ENCODE data around the gene PCDHGB3.
"Not testable (repeated sequence)": the region's sequence is repeated elsewhere in the genome, so short reads cannot be mapped to it uniquely, and the experiment has no call there.

Gene PCDHGB3

DNA sequence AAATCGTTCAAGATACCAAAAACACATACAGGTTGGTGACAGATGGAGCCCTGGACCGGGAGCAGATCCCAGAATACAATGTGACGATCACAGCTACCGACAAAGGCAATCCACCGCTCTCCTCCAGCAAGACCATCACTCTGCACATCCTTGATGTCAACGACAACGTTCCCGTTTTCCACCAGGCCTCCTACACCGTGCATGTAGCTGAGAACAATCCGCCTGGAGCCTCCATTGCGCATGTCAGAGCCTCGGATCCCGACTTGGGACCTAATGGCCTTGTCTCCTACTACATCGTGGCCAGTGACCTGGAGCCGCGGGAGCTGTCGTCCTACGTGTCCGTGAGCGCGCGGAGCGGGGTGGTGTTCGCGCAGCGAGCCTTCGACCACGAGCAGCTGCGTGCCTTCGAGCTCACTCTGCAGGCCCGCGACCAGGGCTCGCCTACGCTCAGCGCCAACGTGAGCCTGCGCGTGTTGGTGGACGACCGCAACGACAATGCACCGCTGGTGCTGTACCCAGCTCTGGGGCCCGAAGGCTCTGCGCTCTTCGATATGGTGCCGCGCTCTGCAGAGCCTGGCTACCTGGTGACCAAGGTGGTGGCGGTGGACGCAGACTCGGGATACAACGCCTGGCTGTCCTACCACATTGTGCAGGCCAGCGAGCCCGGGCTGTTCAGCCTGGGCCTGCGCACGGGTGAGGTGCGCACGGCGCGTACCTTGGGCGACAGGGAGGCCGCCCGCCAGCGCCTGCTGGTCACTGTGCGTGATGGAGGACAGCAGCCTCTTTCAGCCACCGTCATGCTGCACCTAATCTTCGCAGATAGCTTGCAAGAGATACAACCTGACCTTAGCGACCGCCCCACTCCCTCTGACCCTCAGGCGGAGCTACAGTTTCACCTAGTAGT lies 1.8 kb downstream of the PCDHGB3 start:
- peak overlapping the region; percentile 81 for H3K27ac Mint-ChIP-seq
- DNase-seq: no peak
- peaks cover 22 to 24% of the 10 kb centered on the region in 2 donors for H3K9me3 Mint-ChIP-seq
- no peak for ATAC-seq (replicated peaks)
- H3K4me1 Mint-ChIP-seq: peaks cover 0 to 6% of the 10 kb centered on the region in 2 donors
- no peak overlapping the region for H3K4me3 Mint-ChIP-seq
- peaks cover 47 to 71% of the 10 kb centered on the region in 2 donors for H3K27me3 Mint-ChIP-seq
- peaks cover 11 to 17% of the 10 kb centered on the region in 2 donors for H3K36me3 Mint-ChIP-seq

DNA sequence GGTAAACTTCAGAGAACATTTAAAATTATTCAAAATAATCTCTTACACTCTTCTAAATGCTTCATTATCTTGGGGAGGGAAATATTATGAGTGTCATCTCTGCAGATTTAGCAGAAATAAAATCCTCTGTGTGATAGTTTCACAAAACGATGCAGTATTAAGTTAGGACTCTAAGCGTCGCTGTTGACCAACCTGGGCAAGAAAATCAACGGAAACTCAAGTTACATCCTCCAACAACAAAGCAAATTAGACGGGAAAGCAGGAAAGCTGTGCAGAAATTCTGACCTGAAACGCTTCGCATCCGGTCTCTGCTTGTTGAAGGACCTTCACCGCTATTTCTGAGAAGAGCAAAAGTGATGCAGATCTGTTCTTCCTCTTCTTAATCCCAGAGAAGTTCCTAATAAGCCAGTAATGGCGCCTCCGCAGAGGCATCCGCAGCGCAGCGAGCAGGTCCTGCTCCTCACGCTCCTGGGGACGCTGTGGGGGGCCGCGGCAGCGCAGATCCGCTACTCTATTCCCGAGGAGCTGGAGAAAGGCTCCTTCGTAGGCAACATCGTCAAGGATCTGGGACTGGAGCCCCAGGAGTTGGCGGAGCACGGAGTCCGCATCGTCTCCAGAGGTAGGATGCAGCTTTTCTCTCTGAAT lies 3.8 kb downstream of the PCDHGB3 start, which contains the start of gene PCDHGA6:
TSS of gene PCDHGA6 (plus strand) at position 219 of the 645 bp plus-strand sequence. CDS start at position 412, 193 bp downstream.
- H3K36me3 Mint-ChIP-seq: peaks cover 11 to 17% of the 10 kb centered on the region in 2 donors
- no peak within 1 kb of the TSS for H3K27ac Mint-ChIP-seq
- peaks cover 40 to 70% of the 10 kb centered on the region in 2 donors for H3K27me3 Mint-ChIP-seq
- peaks cover 0 to 6% of the 10 kb centered on the region in 2 donors for H3K4me1 Mint-ChIP-seq
- peaks cover 24% of the 10 kb centered on the region in 2 donors for H3K9me3 Mint-ChIP-seq
- H3K4me3 Mint-ChIP-seq: peak within 1 kb of the TSS in 1 of 2 donors; percentile 30
- no peak for ATAC-seq (replicated peaks)
- no peak for DNase-seq

DNA sequence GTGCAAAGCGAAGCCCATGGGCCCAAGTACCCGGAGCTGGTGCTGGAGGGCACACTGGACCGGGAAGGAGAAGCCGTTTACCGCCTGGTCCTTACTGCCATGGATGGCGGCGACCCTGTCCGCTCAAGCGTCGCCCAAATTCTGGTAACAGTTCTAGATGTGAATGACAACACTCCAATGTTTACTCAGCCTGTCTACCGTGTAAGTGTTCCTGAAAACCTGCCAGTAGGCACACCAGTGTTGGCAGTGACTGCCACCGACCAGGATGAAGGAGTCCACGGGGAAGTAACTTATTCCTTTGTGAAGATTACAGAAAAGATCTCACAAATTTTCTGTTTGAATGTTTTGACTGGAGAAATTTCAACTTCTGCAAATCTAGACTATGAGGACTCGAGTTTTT lies 4.6 kb downstream of the PCDHGB3 start:
- DNase-seq (no peak), ATAC-seq (replicated peaks) (no peak)
- Mint-ChIP-seq H3K9me3 (peaks cover 24 to 26% of the 10 kb centered on the region in 2 donors), H3K27ac (no peak overlapping the region), H3K27me3 (peaks cover 38 to 67% of the 10 kb centered on the region in 2 donors), H3K4me1 (peaks cover 0 to 6% of the 10 kb centered on the region in 2 donors), H3K4me3 (no peak overlapping the region), H3K36me3 (peaks cover 11 to 17% of the 10 kb centered on the region in 2 donors)

DNA sequence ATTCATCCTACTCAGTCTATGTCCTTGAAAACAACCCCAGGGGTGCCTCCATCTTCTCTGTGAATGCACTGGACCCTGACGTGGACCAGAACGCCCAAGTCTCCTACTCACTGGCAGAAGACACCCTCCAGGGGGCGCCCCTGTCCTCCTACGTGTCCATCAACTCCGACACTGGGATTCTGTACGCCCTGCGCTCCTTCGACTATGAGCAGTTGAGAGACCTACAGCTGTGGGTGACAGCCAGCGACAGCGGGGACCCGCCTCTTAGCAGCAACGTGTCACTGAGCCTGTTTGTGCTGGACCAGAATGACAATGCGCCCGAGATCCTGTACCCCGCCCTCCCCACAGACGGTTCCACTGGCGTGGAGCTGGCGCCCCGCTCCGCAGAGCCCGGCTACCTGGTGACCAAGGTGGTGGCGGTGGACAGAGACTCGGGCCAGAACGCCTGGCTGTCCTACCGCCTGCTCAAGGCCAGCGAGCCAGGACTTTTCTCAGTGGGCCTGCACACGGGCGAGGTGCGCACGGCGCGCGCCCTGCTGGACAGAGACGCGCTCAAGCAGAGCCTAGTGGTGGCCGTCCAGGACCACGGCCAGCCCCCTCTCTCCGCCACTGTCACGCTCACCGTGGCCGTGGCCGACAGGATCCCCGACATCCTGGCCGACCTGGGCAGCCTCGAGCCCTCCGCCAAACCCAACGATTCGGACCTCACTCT lies 5.6 kb downstream of the PCDHGB3 start:
- H3K4me1 Mint-ChIP-seq; ATAC-seq (replicated peaks); H3K27ac Mint-ChIP-seq; H3K4me3 Mint-ChIP-seq; DNase-seq: not testable (repeated sequence)
- peaks cover 37 to 66% of the 10 kb centered on the region in 2 donors for H3K27me3 Mint-ChIP-seq
- H3K9me3 Mint-ChIP-seq: peaks cover 21 to 26% of the 10 kb centered on the region in 2 donors
- H3K36me3 Mint-ChIP-seq: peaks cover 11 to 13% of the 10 kb centered on the region in 2 donors

DNA sequence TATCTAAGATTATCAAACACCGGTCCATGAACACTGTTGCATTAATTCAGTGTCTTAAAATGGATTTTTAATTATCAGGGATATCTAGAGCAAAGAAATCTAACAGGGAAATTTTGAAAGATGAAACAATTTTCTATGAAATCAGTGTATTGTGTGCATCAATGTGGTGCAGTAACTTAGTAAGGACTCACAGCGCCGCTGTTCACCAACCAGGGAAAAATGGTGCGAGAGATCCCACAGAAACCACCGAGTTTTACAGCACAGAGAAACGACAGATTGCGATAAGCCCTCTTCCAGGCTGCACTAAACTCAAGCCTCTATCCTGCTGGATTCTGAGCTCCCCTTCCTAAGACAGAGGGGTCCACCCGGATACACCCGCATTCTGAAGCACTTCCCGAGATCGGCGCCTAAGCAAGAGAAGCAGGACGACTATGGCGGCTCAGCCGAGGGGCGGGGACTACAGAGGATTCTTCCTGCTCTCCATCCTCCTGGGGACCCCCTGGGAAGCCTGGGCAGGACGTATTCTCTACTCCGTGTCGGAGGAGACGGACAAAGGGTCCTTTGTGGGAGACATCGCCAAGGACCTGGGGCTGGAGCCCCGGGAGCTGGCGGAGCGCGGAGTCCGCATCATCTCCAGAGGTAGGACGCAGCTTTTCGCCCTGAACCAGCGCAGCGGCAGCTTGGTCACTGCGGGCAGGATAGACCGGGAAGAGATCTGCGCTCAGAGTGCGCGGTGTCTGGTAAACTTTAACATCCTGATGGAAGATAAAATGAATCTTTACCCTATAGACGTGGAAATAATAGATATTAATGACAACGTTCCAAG lies 12.6 kb downstream of the PCDHGB3 start, which contains the start of gene PCDHGA7:
TSS of gene PCDHGA7 (plus strand) at position 274 of the 826 bp plus-strand sequence. CDS start at position 432, 158 bp downstream.
- Mint-ChIP-seq H3K27ac (peak within 1 kb of the TSS; percentile 14), H3K36me3 (peaks cover 4 to 5% of the 10 kb centered on the region in 2 donors), H3K4me1 (peaks cover 0 to 4% of the 10 kb centered on the region in 2 donors), H3K27me3 (peaks cover 57 to 69% of the 10 kb centered on the region in 2 donors), H3K4me3 (peak within 1 kb of the TSS; percentile 70 to 81), H3K9me3 (peaks cover 7 to 8% of the 10 kb centered on the region in 2 donors)
- no peak for ATAC-seq (replicated peaks)
- DNase-seq: no peak

DNA sequence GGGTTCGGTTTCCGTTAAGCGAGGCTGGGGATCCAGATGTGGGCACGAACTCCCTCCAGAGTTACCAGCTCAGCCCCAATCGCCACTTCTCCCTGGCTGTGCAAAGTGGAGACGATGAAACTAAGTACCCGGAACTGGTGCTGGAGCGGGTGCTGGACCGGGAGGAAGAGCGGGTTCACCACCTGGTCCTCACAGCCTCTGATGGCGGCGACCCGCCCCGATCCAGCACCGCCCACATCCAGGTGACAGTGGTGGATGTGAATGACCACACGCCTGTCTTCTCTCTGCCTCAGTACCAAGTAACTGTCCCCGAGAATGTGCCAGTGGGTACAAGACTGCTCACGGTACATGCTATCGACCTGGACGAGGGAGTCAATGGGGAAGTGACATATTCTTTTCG lies 13.3 kb downstream of the PCDHGB3 start:
- ATAC-seq (replicated peaks) (no peak), DNase-seq (no peak)
- Mint-ChIP-seq H3K9me3 (peaks cover 8 to 9% of the 10 kb centered on the region in 2 donors), H3K36me3 (peaks cover 4 to 6% of the 10 kb centered on the region in 2 donors), H3K27me3 (peaks cover 58 to 71% of the 10 kb centered on the region in 2 donors), H3K27ac (no peak overlapping the region), H3K4me3 (peak overlapping the region in 1 of 2 donors; percentile 81), H3K4me1 (peaks cover 0 to 4% of the 10 kb centered on the region in 2 donors)

DNA sequence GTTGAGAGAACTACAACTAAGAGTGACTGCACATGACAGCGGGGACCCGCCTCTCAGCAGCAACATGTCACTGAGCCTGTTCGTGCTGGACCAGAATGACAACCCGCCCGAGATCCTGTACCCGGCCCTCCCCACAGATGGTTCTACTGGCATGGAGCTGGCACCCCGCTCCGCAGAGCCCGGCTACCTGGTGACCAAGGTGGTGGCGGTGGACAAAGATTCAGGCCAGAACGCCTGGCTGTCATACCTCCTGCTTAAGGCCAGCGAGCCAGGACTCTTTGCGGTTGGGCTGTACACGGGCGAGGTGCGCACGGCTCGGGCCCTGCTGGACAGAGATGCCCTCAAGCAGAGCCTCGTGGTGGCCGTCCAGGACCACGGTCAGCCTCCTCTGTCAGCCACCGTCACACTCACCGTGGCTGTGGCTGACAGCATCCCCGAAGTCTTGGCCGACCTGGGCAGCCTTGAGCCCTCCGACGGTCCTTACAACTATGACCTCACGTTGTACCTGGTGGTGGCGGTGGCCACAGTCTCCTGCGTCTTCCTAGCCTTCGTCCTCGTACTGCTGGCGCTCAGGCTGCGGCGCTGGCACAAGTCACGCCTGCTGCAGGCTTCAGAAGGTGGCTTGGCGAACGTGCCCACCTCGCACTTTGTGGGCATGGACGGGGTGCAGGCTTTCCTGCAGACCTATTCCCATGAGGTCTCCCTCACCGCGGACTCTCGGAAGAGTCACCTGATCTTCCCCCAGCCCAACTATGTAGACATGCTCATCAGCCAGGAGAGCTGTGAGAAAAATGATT lies 14.6 kb downstream of the PCDHGB3 start:
- peaks cover 9 to 10% of the 10 kb centered on the region in 2 donors for H3K36me3 Mint-ChIP-seq
- H3K27ac Mint-ChIP-seq: no peak overlapping the region
- H3K9me3 Mint-ChIP-seq: peaks cover 9 to 10% of the 10 kb centered on the region in 2 donors
- no peak overlapping the region for H3K4me3 Mint-ChIP-seq
- DNase-seq (no peak), ATAC-seq (replicated peaks) (no peak)
- peaks cover 71 to 79% of the 10 kb centered on the region in 2 donors for H3K27me3 Mint-ChIP-seq
- H3K4me1 Mint-ChIP-seq: peaks cover 0 to 4% of the 10 kb centered on the region in 2 donors

DNA sequence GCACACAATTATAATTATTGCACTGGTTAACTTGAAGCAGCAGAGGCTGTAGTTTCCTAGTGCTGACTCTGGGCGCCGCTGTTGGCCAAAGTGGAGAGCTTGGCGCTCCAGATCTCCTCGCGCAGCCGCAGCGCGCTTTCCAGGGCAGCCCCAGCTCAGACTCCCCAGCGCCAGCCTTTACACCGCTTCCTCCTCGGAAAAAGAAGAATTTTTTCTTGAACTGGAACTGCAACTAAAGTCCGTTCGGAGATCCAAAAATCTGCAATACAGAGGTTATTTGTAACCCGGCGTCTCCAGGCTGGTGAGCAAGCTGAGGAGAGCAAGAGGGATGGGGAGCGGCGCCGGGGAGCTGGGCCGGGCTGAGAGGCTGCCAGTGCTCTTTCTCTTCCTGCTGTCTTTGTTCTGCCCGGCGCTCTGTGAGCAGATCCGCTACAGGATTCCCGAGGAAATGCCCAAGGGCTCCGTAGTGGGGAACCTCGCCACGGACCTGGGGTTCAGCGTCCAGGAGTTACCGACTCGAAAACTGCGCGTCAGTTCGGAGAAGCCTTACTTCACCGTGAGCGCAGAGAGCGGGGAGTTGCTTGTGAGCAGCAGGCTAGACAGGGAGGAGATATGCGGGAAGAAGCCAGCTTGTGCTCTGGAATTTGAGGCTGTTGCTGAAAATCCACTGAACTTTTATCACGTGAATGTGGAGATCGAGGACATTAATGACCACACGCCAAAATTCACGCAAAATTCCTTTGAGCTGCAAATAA lies 17.7 kb downstream of the PCDHGB3 start, which contains the start of gene PCDHGB4:
TSS of gene PCDHGB4 (plus strand) at position 142 of the 755 bp plus-strand sequence. CDS start at position 329, 187 bp downstream.
- H3K4me1 Mint-ChIP-seq, DNase-seq, H3K27ac Mint-ChIP-seq: not testable (repeated sequence)
- peaks cover 11 to 19% of the 10 kb centered on the region in 2 donors for H3K36me3 Mint-ChIP-seq
- peak in 1 of 2 donors; percentile 34 for ATAC-seq (replicated peaks)
- peaks cover 70 to 85% of the 10 kb centered on the region in 2 donors for H3K27me3 Mint-ChIP-seq
- H3K4me3 Mint-ChIP-seq: peak within 1 kb of the TSS; percentile 57 to 68
- peaks cover 17 to 19% of the 10 kb centered on the region in 2 donors for H3K9me3 Mint-ChIP-seq

DNA sequence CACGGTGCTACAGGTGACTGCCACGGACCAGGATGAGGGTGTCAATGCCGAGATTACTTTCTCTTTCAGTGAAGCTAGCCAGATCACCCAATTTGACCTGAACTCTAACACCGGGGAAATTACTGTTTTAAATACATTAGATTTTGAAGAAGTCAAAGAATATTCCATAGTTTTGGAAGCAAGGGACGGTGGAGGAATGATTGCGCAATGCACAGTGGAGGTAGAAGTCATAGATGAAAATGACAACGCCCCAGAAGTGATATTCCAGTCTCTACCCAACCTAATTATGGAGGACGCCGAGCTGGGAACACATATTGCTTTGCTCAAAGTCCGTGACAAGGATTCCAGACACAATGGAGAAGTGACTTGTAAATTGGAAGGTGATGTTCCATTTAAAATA lies 18.6 kb downstream of the PCDHGB3 start:
- ATAC-seq (replicated peaks): no peak
- Mint-ChIP-seq H3K9me3 (peaks cover 19 to 20% of the 10 kb centered on the region in 2 donors), H3K4me1 (peaks cover 0 to 5% of the 10 kb centered on the region in 2 donors), H3K4me3 (no peak overlapping the region), H3K36me3 (peaks cover 9 to 17% of the 10 kb centered on the region in 2 donors), H3K27me3 (peaks cover 67 to 84% of the 10 kb centered on the region in 2 donors), H3K27ac (no peak overlapping the region)
- DNase-seq: no peak

DNA sequence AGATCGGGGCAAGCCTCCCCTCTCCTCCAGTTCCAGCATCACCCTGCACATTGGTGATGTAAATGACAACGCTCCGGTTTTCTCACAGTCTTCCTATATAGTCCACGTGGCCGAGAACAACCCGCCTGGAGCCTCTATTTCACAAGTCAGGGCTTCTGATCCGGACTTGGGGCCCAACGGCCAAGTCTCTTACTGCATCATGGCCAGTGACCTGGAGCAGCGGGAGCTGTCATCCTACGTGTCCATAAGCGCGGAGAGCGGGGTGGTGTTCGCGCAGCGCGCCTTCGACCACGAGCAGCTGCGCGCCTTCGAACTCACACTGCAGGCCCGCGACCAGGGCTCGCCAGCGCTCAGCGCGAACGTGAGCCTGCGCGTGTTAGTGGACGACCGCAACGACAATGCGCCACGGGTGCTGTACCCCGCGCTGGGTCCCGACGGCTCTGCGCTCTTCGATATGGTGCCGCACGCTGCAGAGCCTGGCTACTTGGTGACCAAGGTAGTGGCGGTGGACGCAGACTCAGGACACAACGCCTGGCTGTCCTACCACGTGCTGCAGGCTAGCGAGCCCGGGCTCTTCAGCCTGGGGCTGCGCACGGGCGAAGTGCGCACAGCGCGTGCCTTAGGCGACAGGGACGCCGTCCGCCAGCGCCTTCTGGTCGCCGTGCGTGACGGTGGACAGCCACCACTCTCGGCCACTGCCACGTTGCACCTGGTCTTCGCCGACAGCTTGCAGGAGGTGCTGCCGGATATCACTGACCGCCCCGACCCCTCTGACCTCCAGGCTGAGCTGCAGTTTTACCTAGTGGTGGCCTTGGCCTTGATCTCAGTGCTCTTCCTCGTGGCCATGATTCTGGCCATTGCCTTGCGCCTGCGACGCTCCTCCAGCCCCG lies 19.4 kb downstream of the PCDHGB3 start:
- Mint-ChIP-seq H3K4me3 (no peak overlapping the region), H3K27ac (peak overlapping the region; percentile 52), H3K9me3 (peaks cover 23 to 25% of the 10 kb centered on the region in 2 donors), H3K36me3 (peaks cover 13 to 17% of the 10 kb centered on the region in 2 donors), H3K27me3 (peaks cover 67 to 83% of the 10 kb centered on the region in 2 donors), H3K4me1 (peaks cover 0 to 5% of the 10 kb centered on the region in 2 donors)
- no peak for DNase-seq
- no peak for ATAC-seq (replicated peaks)

All from stimulated activated naive B cell treated with anti-CD40 and anti-IgM and Interleukin-4, amounts not matched to agents 10 μg/mL and 1 μg/mL and 100 μg/mL, for 72 hours (primary cell).